Fibroblast of skin of scalp (primary cell): ENCODE data around the gene UBQLN1. TPM values are rescaled to one million over a fixed set of nuclear protein-coding genes. Genes with fewer than 3 reads are reported as not detected.
A peak's percentile ranks its signal among the peaks of the same experiment; 100 is the strongest.
"Not testable (repeated sequence)": the region's sequence is repeated elsewhere in the genome, so short reads cannot be mapped to it uniquely, and the experiment has no call there.

ENCODE experiments used
- DNase-seq: peaks from one replicate; pipeline ENCODE4 v3.0.0-alpha.2; 2013
- polyA plus RNA-seq, 2 experiments: library from polyadenylated mRNA; unstranded; fragments of 120-200 nt; gene quantifications; one replicate each; pipeline ENCODE4 v1.2.1, GENCODE V29; 2013; ENCODE audit not compliant: insufficient read length in 2 of 2

The UBQLN1 gene
- 106 TPM for polyA plus RNA-seq (2013, experiment 1 of 2; ENCODE audit: insufficient read length)
- 103 TPM for polyA plus RNA-seq (2013, experiment 2 of 2; ENCODE audit: insufficient read length)

GRCh38 chr9:83707768-83708514 is at the start of gene UBQLN1:
Gene UBQLN1, minus strand, starts transcription at chr9:83707958. Its CDS starts 279 bp downstream, at chr9:83707679.
- peak; percentile 91 for DNase-seq

- no peak for DNase-seq
Observed at GRCh38 chr9:83754383-83754977, 46.7 kb upstream of the UBQLN1 start.

GRCh38 chr9:83749706-83750105 is 41.9 kb upstream of the UBQLN1 start:
- no peak for DNase-seq

GRCh38 chr9:83744206-83744605 is 36.4 kb upstream of the UBQLN1 start:
- DNase-seq = no peak

GRCh38 chr9:83733739-83734138 is 26.0 kb upstream of the UBQLN1 start:
- DNase-seq = no peak

- DNase-seq = not testable (repeated sequence)
Observed at GRCh38 chr9:83728591-83729368, 21.0 kb upstream of the UBQLN1 start.

- DNase-seq = no peak
Observed at GRCh38 chr9:83724436-83724835, 16.7 kb upstream of the UBQLN1 start.

- no peak for DNase-seq
Observed at GRCh38 chr9:83722726-83723495, 15.2 kb upstream of the UBQLN1 start.

- DNase-seq = no peak
Observed at GRCh38 chr9:83721509-83721908, 13.8 kb upstream of the UBQLN1 start.

GRCh38 chr9:83715794-83716193 is 8.0 kb upstream of the UBQLN1 start:
- no peak for DNase-seq

GRCh38 chr9:83715221-83715620 is 7.5 kb upstream of the UBQLN1 start:
- DNase-seq = no peak

GRCh38 chr9:83714329-83714728 is 6.6 kb upstream of the UBQLN1 start:
- no peak for DNase-seq

- peak; percentile 46 for DNase-seq
Observed at GRCh38 chr9:83708515-83709158, 879 bp upstream of the UBQLN1 start.

- peak; percentile 80 for DNase-seq
Observed at GRCh38 chr9:83707518-83707767, 315 bp downstream of the UBQLN1 start.

GRCh38 chr9:83706676-83707517 is 861 bp downstream of the UBQLN1 start:
- peak; percentile 22 for DNase-seq

- DNase-seq = not testable (repeated sequence)
Observed at GRCh38 chr9:83705219-83705651, 2.5 kb downstream of the UBQLN1 start.

GRCh38 chr9:83701769-83702168 is 6.0 kb downstream of the UBQLN1 start:
- DNase-seq = peak; percentile 69

- no peak for DNase-seq
Observed at GRCh38 chr9:83701286-83701685, 6.5 kb downstream of the UBQLN1 start.

- no peak for DNase-seq
Observed at GRCh38 chr9:83699615-83700014, 8.1 kb downstream of the UBQLN1 start.

GRCh38 chr9:83698976-83699585 is 8.7 kb downstream of the UBQLN1 start:
- no peak for DNase-seq

GRCh38 chr9:83691492-83691891 is 16.3 kb downstream of the UBQLN1 start:
- no peak for DNase-seq
